ENCODE results near the gene C1orf105.

C1orf105 gene

DNA sequence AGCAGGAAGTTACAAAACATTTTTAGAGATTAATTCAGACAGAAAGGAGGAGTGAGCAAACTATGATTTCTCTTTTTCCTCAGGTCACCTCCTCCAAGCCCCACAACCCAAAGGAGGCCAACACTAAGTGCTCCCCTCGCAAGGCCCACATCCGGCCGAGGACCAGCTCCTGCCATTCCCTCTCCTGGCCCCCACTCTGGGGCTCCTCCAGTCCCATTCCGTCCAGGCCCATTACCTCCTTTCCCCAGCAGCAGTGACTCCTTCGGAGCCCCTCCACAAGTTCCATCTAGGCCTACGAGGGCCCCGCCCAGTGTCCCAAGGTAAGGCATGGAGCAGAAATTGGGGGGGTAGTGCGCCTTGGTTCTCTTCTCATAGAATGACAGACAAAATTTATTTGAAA is 32.0 kb upstream of the C1orf105 start:
- Histone ChIP-seq H3K9me3 (ENCODE audit: insufficient read depth, low read length) (no peaks in the 10 kb centered on the region), H3K4me3 (ENCODE audit: insufficient read length, low read depth) (no peak overlapping the region), H3K36me3 (ENCODE audit: insufficient read depth, insufficient read length, low read length) (no peaks in the 10 kb centered on the region), H3K27me3 (ENCODE audit: insufficient read depth, insufficient read length) (no peaks in the 10 kb centered on the region), H3K4me1 (ENCODE audit: insufficient read depth, insufficient read length) (peaks cover 2% of the 10 kb centered on the region), H3K9ac (ENCODE audit: insufficient read length, low read depth) (no peak overlapping the region)
- TF ChIP-seq ZNF274 (IDR thresholded peaks at IDR 0.05; ENCODE audit: low read depth, low read length) (no peak), YY1 (IDR thresholded peaks at IDR 0.05; ENCODE audit: insufficient read depth, insufficient read length) (no peak), SUZ12 (IDR thresholded peaks at IDR 0.05; ENCODE audit: extremely low read depth, insufficient read depth, insufficient read length) (no peak)
- no peak for DNase-seq (ENCODE audit: low read depth, low spot score)

DNA sequence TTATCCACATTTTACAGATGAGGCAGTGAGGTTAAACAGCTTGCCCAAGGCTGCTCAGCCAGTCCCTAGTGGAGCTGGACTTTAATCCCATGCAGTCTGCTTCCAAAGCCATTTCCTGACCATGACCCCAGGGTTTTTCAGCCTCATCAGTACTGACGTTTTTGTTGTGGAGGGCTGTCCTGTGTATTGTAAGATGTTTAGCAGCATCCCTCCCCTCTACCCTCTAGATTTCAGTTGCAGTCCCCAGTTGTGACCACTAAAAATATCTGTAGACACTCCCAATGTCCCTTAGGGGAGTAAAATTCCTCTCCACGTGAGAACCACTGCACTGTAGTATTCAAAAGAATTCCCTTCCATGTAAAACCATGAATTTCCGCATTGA is 30.2 kb upstream of the C1orf105 start:
- H3K9me3 ChIP-seq (ENCODE audit: insufficient read depth, low read length), result no peaks in the 10 kb centered on the region
- no peaks in the 10 kb centered on the region for H3K27me3 ChIP-seq (ENCODE audit: insufficient read depth, insufficient read length)
- H3K4me3 ChIP-seq (ENCODE audit: insufficient read length, low read depth), result no peak overlapping the region
- H3K9ac ChIP-seq (ENCODE audit: insufficient read length, low read depth), result no peak overlapping the region
- H3K36me3 ChIP-seq (ENCODE audit: insufficient read depth, insufficient read length, low read length), result no peaks in the 10 kb centered on the region
- no peak for TF ChIP-seq YY1 (IDR thresholded peaks at IDR 0.05; ENCODE audit: insufficient read depth, insufficient read length)
- TF ChIP-seq ZNF274 (IDR thresholded peaks at IDR 0.05; ENCODE audit: low read depth, low read length), result no peak
- no peak for TF ChIP-seq SUZ12 (IDR thresholded peaks at IDR 0.05; ENCODE audit: extremely low read depth, insufficient read depth, insufficient read length)
- no peak for DNase-seq (ENCODE audit: low read depth, low spot score)
- peaks cover 2% of the 10 kb centered on the region for H3K4me1 ChIP-seq (ENCODE audit: insufficient read depth, insufficient read length)

DNA sequence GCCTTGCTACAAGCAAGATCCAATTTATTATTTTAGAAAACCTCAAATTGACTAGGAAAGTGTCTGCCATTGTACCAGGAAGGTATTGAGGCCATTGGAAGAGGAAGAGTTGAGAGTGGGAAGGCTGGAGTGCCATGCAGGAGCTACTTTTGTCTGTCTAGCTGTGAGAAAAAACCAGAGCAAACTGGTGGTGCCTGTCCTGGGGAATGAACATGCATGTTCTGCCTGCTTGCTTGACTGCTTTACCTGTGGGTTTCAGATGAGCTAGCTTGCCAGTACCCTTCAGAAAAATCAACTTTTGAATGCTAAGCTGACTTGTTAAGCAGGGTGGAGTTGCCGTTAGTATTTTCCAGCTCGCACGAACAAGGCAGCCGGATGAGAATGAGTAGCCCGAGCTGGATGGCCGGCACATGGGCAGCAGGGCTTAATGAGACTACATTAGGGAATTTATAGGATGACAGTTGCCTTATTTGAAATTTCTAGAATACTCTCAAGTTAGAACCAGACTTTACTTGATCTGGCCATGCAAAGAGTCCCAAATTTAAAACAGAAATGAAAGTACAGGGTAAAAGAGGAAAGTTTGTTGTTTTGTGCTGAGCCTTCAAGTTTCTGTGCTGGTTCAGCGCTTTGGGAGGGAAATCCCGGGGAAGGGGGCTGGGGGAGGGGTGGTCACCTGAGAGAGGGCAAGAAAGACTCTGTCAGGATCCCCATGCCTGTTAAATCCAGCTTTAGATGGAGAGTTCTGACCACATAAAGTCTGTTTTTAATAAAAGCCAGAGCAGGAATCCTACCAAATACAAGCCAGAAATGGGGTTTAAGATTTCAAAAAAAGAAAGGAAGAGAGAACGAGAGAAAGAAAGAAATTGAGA is 29.6 kb upstream of the C1orf105 start:
- no peaks in the 10 kb centered on the region for H3K27me3 ChIP-seq (ENCODE audit: insufficient read depth, insufficient read length)
- H3K4me1 ChIP-seq (ENCODE audit: insufficient read depth, insufficient read length), result peaks cover 2% of the 10 kb centered on the region

GRCh38 chr1:172391976-172392375 is 28.5 kb upstream of the C1orf105 start:
- Histone ChIP-seq H3K4me1 (ENCODE audit: insufficient read depth, insufficient read length) (peaks cover 2% of the 10 kb centered on the region), H3K9me3 (ENCODE audit: insufficient read depth, low read length) (no peaks in the 10 kb centered on the region), H3K9ac (ENCODE audit: insufficient read length, low read depth) (no peak overlapping the region), H3K36me3 (ENCODE audit: insufficient read depth, insufficient read length, low read length) (no peaks in the 10 kb centered on the region), H3K27me3 (ENCODE audit: insufficient read depth, insufficient read length) (no peaks in the 10 kb centered on the region), H3K4me3 (ENCODE audit: insufficient read length, low read depth) (no peak overlapping the region)
- DNase-seq (ENCODE audit: low read depth, low spot score), result no peak
- TF ChIP-seq SUZ12 (IDR thresholded peaks at IDR 0.05; ENCODE audit: extremely low read depth, insufficient read depth, insufficient read length) (no peak), YY1 (IDR thresholded peaks at IDR 0.05; ENCODE audit: insufficient read depth, insufficient read length) (no peak), ZNF274 (IDR thresholded peaks at IDR 0.05; ENCODE audit: low read depth, low read length) (no peak)

More for the DNA sequence above, 29.6 kb upstream of the C1orf105 start:
- TF ChIP-seq ZNF274 (IDR thresholded peaks at IDR 0.05; ENCODE audit: low read depth, low read length), result no peak
- no peak for TF ChIP-seq YY1 (IDR thresholded peaks at IDR 0.05; ENCODE audit: insufficient read depth, insufficient read length)
- TF ChIP-seq SUZ12 (IDR thresholded peaks at IDR 0.05; ENCODE audit: extremely low read depth, insufficient read depth, insufficient read length), result no peak
- no peaks in the 10 kb centered on the region for H3K9me3 ChIP-seq (ENCODE audit: insufficient read depth, low read length)
- DNase-seq (ENCODE audit: low read depth, low spot score), result no peak
- no peak overlapping the region for H3K4me3 ChIP-seq (ENCODE audit: insufficient read length, low read depth)
- no peaks in the 10 kb centered on the region for H3K36me3 ChIP-seq (ENCODE audit: insufficient read depth, insufficient read length, low read length)
- H3K9ac ChIP-seq (ENCODE audit: insufficient read length, low read depth), result no peak overlapping the region

- no peak overlapping the region for H3K4me3 ChIP-seq (ENCODE audit: insufficient read length, low read depth)
- DNase-seq (ENCODE audit: low read depth, low spot score), result no peak
- H3K36me3 ChIP-seq (ENCODE audit: insufficient read depth, insufficient read length, low read length), result no peaks in the 10 kb centered on the region
- H3K9me3 ChIP-seq (ENCODE audit: insufficient read depth, low read length), result no peaks in the 10 kb centered on the region
- H3K9ac ChIP-seq (ENCODE audit: insufficient read length, low read depth), result no peak overlapping the region
- no peaks in the 10 kb centered on the region for H3K27me3 ChIP-seq (ENCODE audit: insufficient read depth, insufficient read length)
- peaks cover 2% of the 10 kb centered on the region for H3K4me1 ChIP-seq (ENCODE audit: insufficient read depth, insufficient read length)
- TF ChIP-seq SUZ12 (IDR thresholded peaks at IDR 0.05; ENCODE audit: extremely low read depth, insufficient read depth, insufficient read length) (no peak), ZNF274 (IDR thresholded peaks at IDR 0.05; ENCODE audit: low read depth, low read length) (no peak), YY1 (IDR thresholded peaks at IDR 0.05; ENCODE audit: insufficient read depth, insufficient read length) (no peak)
Measured at GRCh38 chr1:172393354-172393753, 27.1 kb upstream of the C1orf105 start.

GRCh38 chr1:172394141-172394751 is 26.2 kb upstream of the C1orf105 start:
- H3K36me3 ChIP-seq (ENCODE audit: insufficient read depth, insufficient read length, low read length), result no peaks in the 10 kb centered on the region
- H3K4me1 ChIP-seq (ENCODE audit: insufficient read depth, insufficient read length), result peaks cover 2% of the 10 kb centered on the region
- DNase-seq (ENCODE audit: low read depth, low spot score), result no peak
- no peak for TF ChIP-seq SUZ12 (IDR thresholded peaks at IDR 0.05; ENCODE audit: extremely low read depth, insufficient read depth, insufficient read length)
- TF ChIP-seq YY1 (IDR thresholded peaks at IDR 0.05; ENCODE audit: insufficient read depth, insufficient read length), result no peak
- no peak for TF ChIP-seq ZNF274 (IDR thresholded peaks at IDR 0.05; ENCODE audit: low read depth, low read length)
- no peak overlapping the region for H3K4me3 ChIP-seq (ENCODE audit: insufficient read length, low read depth)
- H3K27me3 ChIP-seq (ENCODE audit: insufficient read depth, insufficient read length), result no peaks in the 10 kb centered on the region
- no peak overlapping the region for H3K9ac ChIP-seq (ENCODE audit: insufficient read length, low read depth)
- no peaks in the 10 kb centered on the region for H3K9me3 ChIP-seq (ENCODE audit: insufficient read depth, low read length)

DNA sequence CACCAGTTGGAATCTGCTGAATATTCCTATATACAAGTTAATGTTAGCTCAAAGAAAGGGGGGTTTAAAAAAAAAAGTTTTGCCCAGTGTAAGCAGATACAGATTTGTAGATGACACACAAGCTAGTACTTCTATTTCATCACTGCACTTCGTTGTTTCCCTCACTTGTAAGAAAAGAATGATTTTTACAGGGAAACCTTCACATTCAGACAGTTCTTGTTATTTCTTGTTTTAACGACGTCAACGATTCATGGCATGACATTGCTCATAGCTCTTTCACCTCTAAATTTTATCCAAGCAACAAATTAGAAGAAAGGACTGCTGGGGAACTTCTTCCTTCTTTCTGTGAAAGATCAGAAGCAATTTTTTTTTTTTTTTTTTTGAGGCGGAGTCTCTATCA is 25.7 kb upstream of the C1orf105 start:
- DNase-seq (ENCODE audit: low read depth, low spot score), result no peak
- no peaks in the 10 kb centered on the region for H3K36me3 ChIP-seq (ENCODE audit: insufficient read depth, insufficient read length, low read length)
- no peaks in the 10 kb centered on the region for H3K9me3 ChIP-seq (ENCODE audit: insufficient read depth, low read length)
- no peak overlapping the region for H3K4me3 ChIP-seq (ENCODE audit: insufficient read length, low read depth)
- no peak overlapping the region for H3K9ac ChIP-seq (ENCODE audit: insufficient read length, low read depth)
- TF ChIP-seq SUZ12 (IDR thresholded peaks at IDR 0.05; ENCODE audit: extremely low read depth, insufficient read depth, insufficient read length), result no peak
- TF ChIP-seq YY1 (IDR thresholded peaks at IDR 0.05; ENCODE audit: insufficient read depth, insufficient read length), result no peak
- no peak for TF ChIP-seq ZNF274 (IDR thresholded peaks at IDR 0.05; ENCODE audit: low read depth, low read length)
- peaks cover 2% of the 10 kb centered on the region for H3K4me1 ChIP-seq (ENCODE audit: insufficient read depth, insufficient read length)
- H3K27me3 ChIP-seq (ENCODE audit: insufficient read depth, insufficient read length), result no peaks in the 10 kb centered on the region
